ENCODE measurements around the gene EFNA5. TPM values are rescaled to one million over a fixed set of nuclear protein-coding genes. Genes with fewer than 3 reads are reported as not detected.
A peak's percentile ranks its signal among the peaks of the same experiment; 100 is the strongest.

The EFNA5 gene
- total RNA-seq, 1 experiment from 2014 or later, result 51.2 TPM

GRCh38 chr5:107560377-107560776 is 110.4 kb downstream of the EFNA5 start:
- no peak for TF ChIP-seq CTCF (IDR thresholded peaks at IDR 0.05; ENCODE audit: unreplicated experiment)
- intact Hi-C loops (cut with micrococcal nuclease), result no loop called here
- Mint-ChIP-seq H3K27me3 (ENCODE audit: insufficient read depth, unreplicated experiment) (no peaks in the 10 kb centered on the region), H3K4me1 (ENCODE audit: insufficient read depth, unreplicated experiment) (peaks cover 61% of the 10 kb centered on the region), H3K27ac (ENCODE audit: low read depth, unreplicated experiment) (no peak overlapping the region), H3K36me3 (ENCODE audit: insufficient read depth, unreplicated experiment) (peaks cover 21% of the 10 kb centered on the region), H3K4me3 (ENCODE audit: unreplicated experiment) (no peak overlapping the region), H3K9me3 (ENCODE audit: unreplicated experiment) (no peaks in the 10 kb centered on the region)
- BruUV-seq (replicated peaks), result no TSS peak
- DNase-seq (ENCODE audit: unreplicated experiment), result no peak
- CTCF ChIA-PET, result interaction anchor here (0.8 kb wide), 1 partner anchor 12 kb away, joined by 3 read pairs; no protein-coding TSS in a partner anchor
- POLR2A ChIA-PET, result interaction anchor here (0.6 to 1.1 kb wide), 2 partner anchors 12 kb away, joined by 3 read pairs; no protein-coding TSS in a partner anchor

DNA sequence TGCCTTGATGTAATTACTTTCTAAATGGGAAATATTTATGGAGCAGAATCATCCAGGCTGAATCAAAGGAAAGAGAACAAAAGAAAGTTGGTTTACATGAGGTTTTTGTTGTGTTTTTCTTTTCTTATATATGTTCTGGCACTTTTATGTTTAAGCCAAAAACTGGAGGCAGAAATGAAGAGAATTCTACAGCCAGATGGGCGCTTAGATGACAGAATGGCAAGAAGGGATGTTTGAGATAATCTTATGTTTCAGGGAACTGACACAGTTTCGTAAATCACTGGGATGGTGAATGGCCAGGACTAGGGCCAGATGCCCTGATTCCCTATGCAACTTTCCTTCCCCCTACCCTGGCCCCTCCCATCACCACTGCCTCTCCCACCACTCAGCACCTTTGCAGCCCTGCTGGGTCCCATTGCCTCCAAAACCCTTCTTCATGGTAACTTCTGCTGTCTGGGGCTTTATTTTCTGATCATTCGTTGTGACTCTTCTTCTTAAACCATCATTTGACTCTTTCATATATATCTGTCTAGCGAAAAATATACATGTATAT is 111.8 kb downstream of the EFNA5 start:
- POLR2A ChIA-PET, result interaction anchor here (0.8 to 7.7 kb wide), 7 partner anchors 9 to 114 kb away, joined by 3 to 76 read pairs (median 3); no protein-coding TSS in a partner anchor
- intact Hi-C loops (cut with micrococcal nuclease), result loop anchor here (5.0 kb wide), 1 partner anchor 92 kb away; no protein-coding TSS in a partner anchor
- CTCF ChIA-PET, result interaction anchor here (0.5 to 2.3 kb wide), 6 partner anchors 12 to 358 kb away, joined by 3 to 10 read pairs (median 4); no protein-coding TSS in a partner anchor
- Mint-ChIP-seq H3K27me3 (ENCODE audit: insufficient read depth, unreplicated experiment) (no peaks in the 10 kb centered on the region), H3K4me1 (ENCODE audit: insufficient read depth, unreplicated experiment) (peaks cover 59% of the 10 kb centered on the region), H3K9me3 (ENCODE audit: unreplicated experiment) (no peaks in the 10 kb centered on the region), H3K4me3 (ENCODE audit: unreplicated experiment) (no peak overlapping the region), H3K36me3 (ENCODE audit: insufficient read depth, unreplicated experiment) (peaks cover 16% of the 10 kb centered on the region), H3K27ac (ENCODE audit: low read depth, unreplicated experiment) (no peak overlapping the region)
- BruUV-seq (replicated peaks), result no TSS peak
- TF ChIP-seq CTCF (IDR thresholded peaks at IDR 0.05; ENCODE audit: unreplicated experiment), result no peak
- no peak for DNase-seq (ENCODE audit: unreplicated experiment)

DNA sequence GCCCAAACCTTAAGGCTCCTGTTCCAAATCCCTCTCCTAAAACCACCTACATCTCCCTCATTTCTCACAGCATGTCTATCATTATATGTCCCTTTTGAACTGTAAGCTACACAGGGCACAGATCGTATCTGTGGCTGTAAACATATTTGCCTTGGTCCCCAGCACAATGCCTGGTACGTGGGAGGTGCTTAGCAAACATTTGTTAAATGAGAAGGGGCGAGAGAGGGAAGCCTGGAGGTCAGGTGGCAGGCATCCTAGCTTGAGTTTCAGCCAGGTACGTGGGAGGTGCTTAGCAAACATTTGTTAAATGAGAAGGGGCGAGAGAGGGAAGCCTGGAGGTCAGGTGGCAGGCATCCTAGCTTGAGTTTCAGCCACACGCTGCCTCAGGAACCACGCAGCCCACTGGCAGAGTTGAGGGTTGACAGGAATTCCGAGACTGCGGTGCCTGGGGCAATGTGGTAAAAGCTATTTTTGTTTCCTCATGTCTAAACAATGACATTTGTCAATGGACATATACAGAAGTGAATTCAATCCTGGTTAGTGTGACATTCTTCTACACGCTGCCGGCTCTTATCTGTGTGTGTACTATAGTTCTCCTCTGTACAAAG is 113.6 kb downstream of the EFNA5 start:
- no TSS peak for BruUV-seq (replicated peaks)
- H3K36me3 Mint-ChIP-seq (ENCODE audit: insufficient read depth, unreplicated experiment), result peaks cover 10% of the 10 kb centered on the region
- peak overlapping the region; percentile 20 for H3K4me3 Mint-ChIP-seq (ENCODE audit: unreplicated experiment)
- CTCF ChIA-PET, result interaction anchor here (0.6 to 2.3 kb wide), 6 partner anchors 10 to 536 kb away, joined by 3 to 10 read pairs (median 3); no protein-coding TSS in a partner anchor
- intact Hi-C loops (cut with micrococcal nuclease), result loop anchor here (5.0 kb wide), 1 partner anchor 90 kb away; no protein-coding TSS in a partner anchor
- DNase-seq (ENCODE audit: unreplicated experiment), result peak; percentile 92
- peak overlapping the region; percentile 77 for H3K27ac Mint-ChIP-seq (ENCODE audit: low read depth, unreplicated experiment)
- H3K27me3 Mint-ChIP-seq (ENCODE audit: insufficient read depth, unreplicated experiment), result no peaks in the 10 kb centered on the region
- no peak for TF ChIP-seq CTCF (IDR thresholded peaks at IDR 0.05; ENCODE audit: unreplicated experiment)
- peaks cover 50% of the 10 kb centered on the region for H3K4me1 Mint-ChIP-seq (ENCODE audit: insufficient read depth, unreplicated experiment)
- POLR2A ChIA-PET, result interaction anchor here (0.7 to 7.7 kb wide), 9 partner anchors 9 to 196 kb away, joined by 3 to 76 read pairs (median 6); partner anchors contain the start of gene EFNA5
- H3K9me3 Mint-ChIP-seq (ENCODE audit: unreplicated experiment), result no peaks in the 10 kb centered on the region

DNA sequence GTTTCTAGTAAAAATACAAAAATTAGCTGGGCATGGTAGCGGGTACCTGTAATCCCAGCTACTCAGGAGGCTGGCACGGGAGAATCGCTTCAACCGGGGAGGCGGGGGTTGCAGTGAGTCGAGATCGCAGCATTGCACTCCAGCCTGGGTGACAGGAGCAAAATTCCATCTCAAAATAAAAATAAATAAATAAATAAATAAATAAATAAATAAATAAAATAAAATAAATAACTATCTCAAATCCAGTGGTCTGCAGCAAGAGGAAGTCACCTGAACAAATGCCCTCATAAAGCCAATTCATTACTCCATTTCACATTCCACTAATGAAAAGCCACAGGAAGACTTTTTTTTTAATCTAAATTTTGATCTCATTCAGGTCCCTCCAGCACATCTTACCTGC is 114.2 kb downstream of the EFNA5 start:
- no peak for TF ChIP-seq CTCF (IDR thresholded peaks at IDR 0.05; ENCODE audit: unreplicated experiment)
- H3K4me1 Mint-ChIP-seq (ENCODE audit: insufficient read depth, unreplicated experiment), result peaks cover 47% of the 10 kb centered on the region
- intact Hi-C loops (cut with micrococcal nuclease), result loop anchor here (5.0 kb wide), 1 partner anchor 89 kb away; no protein-coding TSS in a partner anchor
- peak overlapping the region; percentile 20 for H3K4me3 Mint-ChIP-seq (ENCODE audit: unreplicated experiment)
- DNase-seq (ENCODE audit: unreplicated experiment), result no peak
- no peaks in the 10 kb centered on the region for H3K9me3 Mint-ChIP-seq (ENCODE audit: unreplicated experiment)
- BruUV-seq (replicated peaks), result no TSS peak
- ChIA-PET POLR2A (interaction anchor here (0.7 to 7.7 kb wide), 9 partner anchors 9 to 167 kb away, joined by 3 to 76 read pairs (median 6); partner anchors contain the start of gene EFNA5), CTCF (interaction anchor here (0.9 to 1.8 kb wide), 4 partner anchors 9 to 166 kb away, joined by 3 to 5 read pairs (median 3); no protein-coding TSS in a partner anchor)
- H3K36me3 Mint-ChIP-seq (ENCODE audit: insufficient read depth, unreplicated experiment), result peaks cover 12% of the 10 kb centered on the region
- H3K27ac Mint-ChIP-seq (ENCODE audit: low read depth, unreplicated experiment), result peak overlapping the region; percentile 77
- H3K27me3 Mint-ChIP-seq (ENCODE audit: insufficient read depth, unreplicated experiment), result no peaks in the 10 kb centered on the region

All from MCF 10A (cell line).